ENCODE results near the gene ALPK1. TPM values are rescaled to one million over a fixed set of nuclear protein-coding genes. Genes with fewer than 3 reads are reported as not detected.

The ALPK1 gene
- total RNA-seq, 2 experiments from 2014 or later, result 33.7 to 51.1 TPM

- peaks cover 16% of the 10 kb centered on the region; the same call in 1 of the 2 replicates for H4K20me1 ChIP-seq (ENCODE audit: insufficient read depth, low read length)
- CTCF ChIA-PET (ENCODE audit: unreplicated experiment), result no interaction called here
- peaks cover 32% of the 10 kb centered on the region for H3K79me2 ChIP-seq (ENCODE audit: insufficient read depth, low read depth, low read length)
- H2AFZ ChIP-seq (ENCODE audit: low read length), result no peak overlapping the region
- H3K9me2 ChIP-seq (ENCODE audit: insufficient read depth, low read length), result no peaks in the 10 kb centered on the region
- BruUV-seq (replicated peaks), result no TSS peak
- no peak for DNase-seq (ENCODE audit: low spot score)
- no peak overlapping the region for H3K4me3 ChIP-seq (ENCODE audit: low read depth, low read length, poor library complexity, severe bottlenecking)
- intact Hi-C loops (cut with micrococcal nuclease; ENCODE audit: unreplicated experiment), result no loop called here
- POLR2A ChIA-PET, result interaction anchor here (0.6 to 2.0 kb wide), 5 partner anchors 8 to 244 kb away, joined by 3 to 8 read pairs (median 3); no protein-coding TSS in a partner anchor
- no peak overlapping the region for H3K4me2 ChIP-seq (ENCODE audit: low read length)
- TF ChIP-seq CTCF (conservative IDR thresholded peaks at IDR 0.05; ENCODE audit: low read length) (no peak), EZH2phosphoT487 (IDR thresholded peaks at IDR 0.05; ENCODE audit: borderline replicate concordance, low read depth, low read length) (no peak)
- no peak overlapping the region for H3K27ac ChIP-seq (ENCODE audit: low read depth, low read length, poor library complexity, severe bottlenecking)
- no peaks in the 10 kb centered on the region for H3K4me1 ChIP-seq (ENCODE audit: insufficient read depth, low read length, poor library complexity, severe bottlenecking)
- H3K9me3 ChIP-seq (ENCODE audit: low read length), result no peaks in the 10 kb centered on the region
- H3K36me3 ChIP-seq (ENCODE audit: insufficient read depth, low read length), result peaks cover 62% of the 10 kb centered on the region
Observed at GRCh38 chr4:112272292-112272691, 24.9 kb upstream of the ALPK1 start.

GRCh38 chr4:112274959-112275358, 22.2 kb upstream of the ALPK1 start:
- no peaks in the 10 kb centered on the region for H3K9me3 ChIP-seq (ENCODE audit: low read length)

More at GRCh38 chr4:112274959-112275358, 22.2 kb upstream of the ALPK1 start:
- Histone ChIP-seq H4K20me1 (ENCODE audit: insufficient read depth, low read length) (peaks cover 31% of the 10 kb centered on the region), H3K4me1 (ENCODE audit: insufficient read depth, low read length, poor library complexity, severe bottlenecking) (peaks cover 23% of the 10 kb centered on the region), H3K36me3 (ENCODE audit: insufficient read depth, low read length) (peaks cover 59% of the 10 kb centered on the region), H3K79me2 (ENCODE audit: insufficient read depth, low read depth, low read length) (peaks cover 58% of the 10 kb centered on the region), H3K4me2 (ENCODE audit: low read length) (no peak overlapping the region), H3K27ac (ENCODE audit: low read depth, low read length, poor library complexity, severe bottlenecking) (no peak overlapping the region), H3K9me2 (ENCODE audit: insufficient read depth, low read length) (no peaks in the 10 kb centered on the region), H3K4me3 (ENCODE audit: low read depth, low read length, poor library complexity, severe bottlenecking) (no peak overlapping the region), H2AFZ (ENCODE audit: low read length) (no peak overlapping the region)
- POLR2A ChIA-PET, result interaction anchor here (0.6 kb wide), 1 partner anchor 12 kb away, joined by 3 read pairs; no protein-coding TSS in a partner anchor
- DNase-seq (ENCODE audit: low spot score), result no peak
- no TSS peak for BruUV-seq (replicated peaks)
- CTCF ChIA-PET (ENCODE audit: unreplicated experiment), result no interaction called here
- TF ChIP-seq CTCF (conservative IDR thresholded peaks at IDR 0.05; ENCODE audit: low read length) (no peak), EZH2phosphoT487 (IDR thresholded peaks at IDR 0.05; ENCODE audit: borderline replicate concordance, low read depth, low read length) (no peak)
- intact Hi-C loops (cut with micrococcal nuclease; ENCODE audit: unreplicated experiment), result no loop called here
